Measurements from ENCODE around the gene XG.
"Not testable (repeated sequence)": the region's sequence is repeated elsewhere in the genome, so short reads cannot be mapped to it uniquely, and the experiment has no call there.

The XG gene, protein sequence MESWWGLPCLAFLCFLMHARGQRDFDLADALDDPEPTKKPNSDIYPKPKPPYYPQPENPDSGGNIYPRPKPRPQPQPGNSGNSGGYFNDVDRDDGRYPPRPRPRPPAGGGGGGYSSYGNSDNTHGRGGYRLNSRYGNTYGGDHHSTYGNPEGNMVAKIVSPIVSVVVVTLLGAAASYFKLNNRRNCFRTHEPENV

DNA sequence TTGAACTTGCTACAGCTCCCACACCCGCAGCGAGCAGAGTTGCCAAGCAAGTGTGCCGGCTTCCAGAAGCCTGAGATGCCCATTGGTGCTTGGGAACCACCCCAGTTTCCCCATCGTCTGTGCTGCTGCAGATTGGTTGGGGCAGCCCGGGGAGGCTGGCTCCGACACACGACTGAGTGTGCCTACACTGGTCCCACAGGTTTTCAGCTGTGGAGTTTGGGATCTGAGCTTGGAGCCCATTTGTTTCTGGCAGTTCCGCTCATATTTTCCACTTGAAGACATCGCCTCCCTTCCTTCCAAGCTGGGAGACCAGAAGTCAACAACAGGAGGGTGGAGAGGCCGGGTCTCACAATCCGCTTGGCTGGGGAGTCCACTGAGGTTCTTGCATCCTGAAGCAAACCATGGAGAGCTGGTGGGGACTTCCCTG is at the start of gene XG:
Gene XG (plus strand): TSS at position 167 of the 427 bp plus-strand sequence. CDS start 235 bp downstream, at position 402.
- not testable (repeated sequence) for DNase-seq

DNA sequence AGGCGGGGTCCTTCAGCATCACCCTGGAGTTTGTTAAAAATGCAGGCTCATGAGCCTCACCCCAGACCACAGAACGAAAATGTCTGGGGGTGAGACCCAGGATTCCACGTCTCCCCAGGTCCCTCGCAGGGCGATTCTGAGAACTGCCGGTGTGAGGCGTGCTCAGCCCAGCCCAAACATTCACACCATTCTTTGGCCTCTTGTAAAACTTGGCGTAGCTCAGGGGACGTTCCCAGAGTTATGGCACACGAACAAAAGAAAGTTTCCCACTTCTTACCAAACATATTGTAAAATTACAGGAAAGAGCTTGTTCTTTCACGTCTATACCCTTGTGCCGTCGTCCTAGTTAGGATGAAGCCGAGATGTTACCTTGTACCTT is 47.9 kb upstream of the XG start:
- no peak for DNase-seq

DNA sequence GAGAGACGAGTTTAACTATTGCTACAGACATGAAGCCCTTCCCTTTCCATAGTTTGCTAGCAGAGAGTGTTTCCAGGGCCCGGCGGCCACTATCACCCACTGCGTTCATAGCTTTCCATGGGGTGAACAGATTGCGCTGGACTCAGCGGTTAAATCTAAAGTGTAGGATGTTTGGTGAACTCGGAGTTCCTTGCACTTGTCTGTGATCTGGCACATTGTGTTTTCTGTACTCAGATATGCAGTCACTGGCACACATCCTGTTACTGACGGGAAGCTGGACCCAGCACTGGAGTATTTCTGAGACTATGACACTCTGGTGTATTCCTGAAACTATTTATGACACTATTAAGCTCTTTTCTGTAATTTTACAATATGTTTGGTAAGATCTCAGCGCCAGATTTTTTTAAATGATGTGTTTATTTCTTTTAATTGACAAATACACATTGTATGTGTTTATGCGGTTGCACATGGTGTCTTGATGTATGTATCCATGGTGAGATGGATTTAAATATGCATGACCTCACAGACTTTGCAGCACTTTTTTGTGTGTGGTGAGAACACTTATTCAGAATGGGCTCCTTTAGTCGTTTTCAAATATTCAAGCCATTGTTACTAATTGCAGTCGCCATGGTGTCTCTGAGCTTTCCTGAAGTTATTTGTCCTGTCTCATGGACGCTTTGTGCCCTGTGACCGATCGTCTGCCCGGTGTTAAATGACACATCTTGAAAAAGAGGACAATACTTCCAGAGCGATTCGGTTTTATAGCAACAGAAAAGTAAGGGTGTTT is 46.6 kb upstream of the XG start:
- no peak for DNase-seq

DNA sequence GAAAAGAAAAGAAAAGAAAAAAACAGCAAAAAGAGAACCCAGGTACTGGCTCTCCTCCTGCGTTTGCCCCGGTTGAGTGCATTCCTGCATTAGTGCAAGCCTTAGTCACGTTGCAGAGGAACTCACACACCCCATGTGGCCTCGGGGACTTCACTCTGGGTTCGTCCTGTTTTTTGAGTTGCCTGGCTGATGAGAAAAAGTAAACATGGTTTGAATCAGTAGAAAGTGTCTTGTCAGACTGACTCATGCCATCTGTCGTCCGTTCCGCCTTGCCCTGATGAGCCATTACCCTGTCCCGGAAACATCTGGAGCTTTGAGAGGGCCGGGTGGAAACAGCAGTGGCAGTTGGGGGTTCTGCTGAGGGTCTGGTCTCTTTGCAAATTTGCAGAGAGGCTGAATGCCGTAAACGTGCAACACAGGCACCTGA is 44.5 kb upstream of the XG start:
- DNase-seq, result no peak

DNA sequence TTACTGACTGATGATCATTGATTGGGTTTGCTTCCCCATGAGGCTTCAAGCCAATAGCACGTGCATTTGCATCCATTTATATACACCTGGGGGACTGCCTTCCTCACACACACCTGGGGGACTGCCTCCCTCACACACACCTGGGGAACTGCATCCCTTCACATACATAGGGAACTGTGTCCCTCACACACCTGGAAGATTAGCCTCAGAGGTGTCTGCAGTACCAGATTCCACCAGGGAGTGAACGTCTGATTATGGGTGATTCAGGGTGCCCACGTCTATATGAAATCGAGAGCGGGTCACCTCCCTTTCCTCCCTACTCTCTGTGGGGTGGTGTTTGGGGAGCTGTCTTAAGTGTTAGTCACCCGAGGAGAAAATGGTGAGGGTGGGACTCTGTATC is 43.8 kb upstream of the XG start:
- no peak for DNase-seq

DNA sequence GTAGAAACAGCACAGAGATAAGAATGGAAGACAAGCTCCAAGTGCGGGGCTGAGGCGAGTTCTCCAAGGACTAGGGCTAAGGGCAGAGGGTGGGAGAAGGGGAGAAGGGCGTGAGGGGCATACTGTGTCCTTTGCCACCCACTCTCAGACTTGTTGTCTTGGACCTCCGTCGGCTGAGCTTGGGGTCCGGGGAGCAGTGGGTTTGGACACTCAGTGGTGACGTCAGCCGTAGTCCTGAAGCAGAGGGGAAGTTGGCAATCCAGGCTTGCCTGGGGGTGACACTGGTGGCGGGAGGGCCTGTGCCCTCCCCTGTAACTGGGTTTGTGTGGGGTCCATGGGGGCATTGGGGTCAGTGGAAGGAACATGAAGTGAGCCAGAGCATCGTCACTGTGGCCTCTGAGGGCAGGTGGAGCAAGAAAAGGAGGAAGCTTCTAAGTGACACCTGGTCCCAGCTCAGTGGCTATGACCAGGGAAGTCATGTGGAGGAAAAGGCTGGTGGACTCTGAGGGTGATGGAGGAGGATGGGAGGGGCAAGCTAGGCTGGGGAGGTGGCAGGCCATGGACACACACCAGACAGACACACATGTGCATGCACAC is 43.1 kb upstream of the XG start:
- no peak for DNase-seq

DNA sequence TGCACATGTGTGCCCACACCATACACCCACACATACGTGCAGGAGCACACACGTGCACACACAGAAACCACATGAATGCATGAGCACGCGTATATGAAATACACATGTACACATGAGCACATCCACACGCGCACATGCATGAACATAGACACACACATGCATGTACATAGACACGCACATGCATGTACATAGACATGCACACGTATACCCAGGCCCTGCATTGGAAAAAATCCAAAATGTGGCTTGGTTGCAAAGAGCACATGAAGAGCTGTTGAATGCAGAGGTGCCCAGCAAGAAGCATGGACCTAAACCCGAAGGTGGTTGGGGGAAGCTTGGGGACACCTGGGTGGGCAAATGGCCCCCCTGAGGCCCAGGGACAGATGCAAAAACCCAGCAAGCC is 42.3 kb upstream of the XG start:
- no peak for DNase-seq

DNA sequence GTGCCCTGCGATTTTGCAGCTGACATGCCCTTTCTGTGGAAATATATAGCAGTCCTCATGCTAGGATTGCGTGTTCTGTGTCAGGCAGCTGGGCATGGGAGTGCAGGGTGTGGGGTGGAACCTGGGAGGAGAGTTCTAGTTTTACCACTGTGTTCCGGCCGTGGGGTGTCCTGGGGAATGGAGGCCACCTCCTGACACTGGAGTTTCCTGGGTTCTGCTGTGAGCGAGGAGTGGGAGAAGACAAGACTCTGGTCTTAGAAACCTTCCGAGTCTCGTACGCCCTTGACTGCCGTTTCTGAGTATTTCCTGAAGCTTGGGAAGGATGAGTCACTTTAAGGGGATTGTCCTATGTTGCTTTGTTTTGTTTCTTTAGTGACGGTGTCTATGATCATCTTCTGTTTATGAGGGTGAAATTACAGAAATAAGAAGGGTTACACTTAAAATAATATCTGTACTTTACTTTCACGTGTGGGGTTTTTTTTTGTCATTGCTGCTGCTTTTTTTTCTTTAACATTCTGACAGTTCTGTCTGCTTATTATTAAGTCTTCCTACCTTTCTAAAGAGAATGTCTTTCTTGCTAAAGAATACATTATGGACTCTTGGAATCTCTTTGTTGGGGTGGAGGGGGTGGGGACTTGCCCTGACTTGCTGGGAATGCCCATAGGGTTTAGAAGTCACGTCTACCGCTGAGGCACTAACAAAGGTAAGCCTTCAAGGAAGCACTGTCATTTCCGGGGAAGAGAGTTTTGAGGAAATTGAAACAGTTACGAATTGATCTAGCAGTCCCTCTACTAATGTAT is 41.6 kb upstream of the XG start:
- no peak for DNase-seq

DNA sequence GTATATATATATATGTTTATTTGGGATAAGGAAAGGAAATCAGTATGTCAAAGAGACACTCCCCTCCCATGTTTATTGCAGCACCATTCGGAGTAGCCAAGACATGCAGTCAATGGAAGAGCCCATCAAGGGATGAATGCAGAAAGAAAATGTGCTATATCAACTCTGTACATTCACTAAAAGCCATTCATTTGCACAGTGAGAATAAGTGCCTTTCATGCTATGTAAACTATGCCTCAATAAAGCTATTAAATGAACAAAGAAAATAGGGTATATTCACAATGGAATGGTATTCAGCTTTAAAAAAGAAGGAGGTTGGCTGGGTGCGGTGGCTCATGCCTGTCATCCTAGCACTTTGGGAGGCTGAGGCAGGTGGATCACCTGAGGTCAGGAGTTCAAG is 40.4 kb upstream of the XG start:
- no peak for DNase-seq

DNA sequence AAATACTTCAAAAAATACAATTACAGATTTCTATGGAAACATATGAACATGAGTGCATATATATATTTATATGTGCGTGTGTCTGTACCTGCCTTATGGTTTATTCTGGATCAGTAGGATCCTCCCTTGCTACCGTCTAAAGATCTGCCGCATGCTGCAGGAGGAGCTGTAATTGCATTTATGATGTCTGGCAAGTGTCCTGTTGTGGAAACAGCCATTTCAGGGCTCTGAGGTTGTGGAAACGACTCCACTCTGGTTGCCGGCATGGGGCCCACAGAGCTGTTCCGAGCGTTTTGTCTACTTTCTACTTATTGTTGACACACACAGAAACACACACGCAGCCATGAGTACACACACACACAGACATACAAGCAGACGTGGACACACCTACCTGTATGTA is 39.4 kb upstream of the XG start:
- no peak for DNase-seq

DNA sequence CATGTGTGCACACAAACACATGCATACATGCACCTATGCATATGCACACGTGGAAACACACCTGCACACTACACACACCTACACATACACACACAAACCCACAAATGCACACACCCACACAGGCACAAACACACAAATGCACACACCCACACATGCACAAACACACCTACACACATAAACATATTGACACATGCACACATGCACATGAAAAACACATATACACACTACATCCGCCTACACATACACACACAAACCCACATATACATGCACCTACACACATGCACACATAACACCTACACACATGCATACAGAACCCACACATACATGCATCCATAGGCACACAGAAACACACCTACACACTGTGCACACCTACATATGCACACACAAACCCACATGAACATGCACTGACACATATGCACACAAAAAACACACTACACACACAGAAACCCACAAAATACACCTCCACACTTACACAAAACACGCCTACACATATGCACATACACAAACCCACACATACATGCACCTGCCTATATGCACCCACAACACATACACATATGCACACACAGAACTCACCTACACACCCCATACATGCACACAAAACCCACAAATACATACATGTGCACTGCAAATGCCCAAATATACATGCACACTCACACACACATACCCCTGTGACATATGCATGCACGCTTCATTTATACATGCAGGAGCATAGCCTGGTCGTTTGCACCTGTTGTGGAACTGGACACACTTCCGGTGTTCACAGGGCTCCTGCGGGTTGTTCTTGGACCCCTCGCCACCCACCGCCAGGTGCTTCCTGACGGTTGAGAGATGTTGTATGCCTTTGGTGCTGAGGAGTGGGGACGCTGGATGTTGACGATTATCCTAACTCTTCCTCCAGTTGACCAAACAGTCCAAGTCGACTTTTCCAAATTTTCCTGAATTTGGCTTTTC is 38.7 kb upstream of the XG start:
- no peak for DNase-seq

DNA sequence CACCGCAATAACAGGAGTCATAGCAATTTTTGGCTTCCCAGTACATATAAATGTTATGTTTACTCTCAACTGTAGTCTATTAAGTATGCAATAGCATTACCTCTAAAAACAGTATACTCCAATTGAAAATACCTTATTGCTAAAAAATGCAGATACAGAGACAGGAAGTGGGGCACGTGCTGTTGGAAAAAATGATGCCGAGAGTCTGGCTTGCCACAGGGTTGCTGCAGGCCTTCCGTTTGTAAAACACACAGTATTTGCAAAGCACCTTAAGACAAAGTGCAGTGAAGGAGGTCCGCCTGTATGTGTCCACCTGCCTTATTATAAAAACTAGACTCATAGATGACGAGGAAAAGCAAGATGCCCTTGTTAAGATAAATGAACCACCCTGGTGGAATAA is 37.3 kb upstream of the XG start:
- no peak for DNase-seq

DNA sequence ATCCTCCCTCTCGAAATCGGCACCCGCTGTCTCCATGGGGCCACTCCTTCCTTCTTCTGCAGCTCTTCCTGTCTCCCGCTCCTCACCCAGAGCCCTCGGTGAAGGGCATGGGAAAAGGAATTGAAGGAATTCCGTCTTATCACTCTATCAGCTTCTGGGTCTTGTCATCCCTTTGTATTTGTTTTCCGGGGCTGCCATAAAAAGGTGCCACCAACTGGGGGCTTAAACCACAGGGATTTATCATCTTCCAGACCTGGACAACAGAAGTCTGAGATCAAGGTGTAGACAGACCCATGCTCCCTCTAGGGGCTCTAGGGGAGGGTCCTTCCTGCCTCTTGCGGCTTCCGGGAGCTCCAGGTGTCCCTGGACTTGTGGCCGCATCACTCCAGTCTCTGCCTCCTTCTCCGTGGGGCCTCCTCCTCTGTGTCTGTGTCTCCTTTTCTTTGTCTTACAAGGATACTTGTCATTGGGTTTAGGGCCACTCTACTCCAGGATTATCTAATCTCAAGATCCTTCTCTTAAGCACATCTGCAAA is 36.7 kb upstream of the XG start:
- no peak for DNase-seq

DNA sequence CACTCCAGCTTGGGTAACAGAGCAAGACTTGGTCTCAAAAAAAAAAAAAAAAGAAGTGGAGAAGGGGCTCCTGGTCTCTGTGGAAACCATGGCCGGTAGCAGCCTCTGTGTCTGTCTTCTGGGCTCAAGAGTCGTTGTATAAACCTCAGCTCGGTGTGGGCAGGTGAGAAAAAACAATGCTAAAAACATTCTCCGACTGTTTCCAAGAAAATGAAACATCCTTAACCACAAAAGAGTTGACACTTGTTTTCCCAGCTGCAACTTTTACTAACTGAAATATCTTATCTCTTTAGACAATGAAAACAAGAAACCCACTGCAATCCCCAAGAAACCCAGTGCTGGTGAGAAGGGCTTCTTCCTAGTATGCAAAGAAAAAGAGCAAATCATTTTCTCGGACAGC is 34.5 kb upstream of the XG start:
- DNase-seq, result no peak

DNA sequence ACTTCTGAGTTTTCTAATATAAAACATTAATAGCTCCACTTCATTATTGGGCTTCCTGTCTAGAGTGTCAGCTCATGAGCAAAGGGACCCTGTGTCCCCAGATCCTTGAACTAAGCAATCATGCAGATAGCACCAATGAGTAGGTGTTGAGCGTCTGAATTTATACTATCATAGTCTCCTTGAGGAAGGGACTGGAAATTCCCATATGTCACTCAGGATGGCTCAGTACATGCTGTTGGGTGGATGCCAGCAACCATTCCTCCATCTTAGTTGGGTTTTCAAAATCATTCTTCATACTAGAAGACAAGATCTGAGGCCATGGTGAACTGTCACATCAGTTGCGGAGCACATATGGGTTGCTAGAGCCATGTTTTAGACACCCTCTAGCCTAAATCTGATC is 33.0 kb upstream of the XG start:
- no peak for DNase-seq

DNA sequence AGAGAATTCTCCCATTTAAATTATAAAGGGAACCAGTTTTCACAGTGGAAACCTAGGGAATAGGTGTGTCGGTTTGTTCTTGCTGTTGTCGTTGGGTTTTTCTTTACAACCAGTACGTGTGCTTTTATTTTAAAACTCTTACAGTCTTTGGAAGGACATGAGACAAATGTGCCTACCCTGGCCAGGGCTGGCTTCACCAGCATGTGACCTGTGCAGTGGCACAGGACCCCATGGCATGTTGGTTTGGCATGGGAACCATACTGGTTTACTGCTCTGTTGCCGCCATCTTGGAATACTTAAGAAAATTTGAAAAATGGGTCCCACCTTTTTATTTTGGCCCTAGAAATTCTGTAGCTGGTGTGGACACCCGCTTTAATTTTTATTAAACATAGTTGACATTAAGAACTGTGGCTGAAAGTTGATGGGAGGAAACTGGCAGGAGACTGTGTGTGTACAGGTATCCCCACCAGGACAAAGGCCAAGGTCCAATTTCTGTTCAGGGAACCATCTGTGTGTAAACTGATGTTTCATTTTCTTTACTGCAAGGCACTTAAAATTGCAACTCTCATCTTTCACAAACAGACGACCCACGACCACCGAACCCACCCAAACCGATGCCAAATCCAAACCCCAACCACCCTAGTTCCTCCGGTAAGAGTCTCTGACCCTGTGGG is 31.9 kb upstream of the XG start:
- DNase-seq, result no peak

DNA sequence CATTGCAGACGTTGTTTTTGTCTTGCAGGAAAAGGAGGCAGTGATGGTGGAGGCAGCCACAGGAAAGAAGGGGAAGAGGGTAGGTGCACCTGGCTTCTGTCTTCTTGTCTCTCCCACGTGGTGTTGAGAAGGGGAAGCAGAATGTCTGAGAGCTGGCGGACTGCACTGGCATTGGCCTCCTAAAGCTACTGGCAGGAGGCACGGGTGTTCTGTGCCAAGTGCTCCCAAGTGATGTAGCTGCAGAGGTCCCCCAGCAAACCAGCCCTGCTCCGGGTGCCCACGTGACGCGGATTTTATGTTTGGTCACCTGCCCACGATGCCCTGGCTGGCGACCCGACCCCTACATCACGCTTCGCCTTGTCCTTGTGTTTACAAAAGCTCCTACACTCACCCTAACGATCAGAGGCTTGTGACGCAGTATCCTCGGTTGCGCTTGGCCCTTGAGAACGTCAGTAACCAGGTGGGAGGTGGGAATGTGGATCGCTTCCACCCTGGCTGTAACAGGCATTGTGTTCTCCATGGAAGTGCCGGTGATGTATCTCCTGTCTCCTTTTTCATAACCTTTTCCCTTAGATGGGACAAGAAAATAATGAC is 28.5 kb upstream of the XG start:
- DNase-seq, result no peak

DNA sequence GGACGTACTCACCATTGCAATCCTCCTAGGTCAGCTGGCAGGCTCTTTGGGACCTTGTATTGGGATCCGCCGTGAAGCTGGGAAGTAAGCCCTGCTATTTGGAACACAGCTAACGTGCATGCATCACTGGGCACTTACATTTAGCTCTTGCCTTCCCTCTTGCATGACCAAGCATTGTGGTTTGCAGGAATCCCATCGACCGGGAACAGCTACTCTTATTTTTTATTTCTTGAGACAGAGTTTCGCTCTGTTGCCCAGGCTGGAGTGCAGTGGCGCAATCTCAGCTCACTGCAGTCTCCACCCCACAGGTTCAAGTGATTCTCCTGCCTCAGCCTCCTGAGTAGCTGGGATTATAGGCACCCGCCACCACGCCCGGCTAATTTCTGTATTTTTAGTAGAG is 24.6 kb upstream of the XG start:
- DNase-seq, result not testable (repeated sequence)

DNA sequence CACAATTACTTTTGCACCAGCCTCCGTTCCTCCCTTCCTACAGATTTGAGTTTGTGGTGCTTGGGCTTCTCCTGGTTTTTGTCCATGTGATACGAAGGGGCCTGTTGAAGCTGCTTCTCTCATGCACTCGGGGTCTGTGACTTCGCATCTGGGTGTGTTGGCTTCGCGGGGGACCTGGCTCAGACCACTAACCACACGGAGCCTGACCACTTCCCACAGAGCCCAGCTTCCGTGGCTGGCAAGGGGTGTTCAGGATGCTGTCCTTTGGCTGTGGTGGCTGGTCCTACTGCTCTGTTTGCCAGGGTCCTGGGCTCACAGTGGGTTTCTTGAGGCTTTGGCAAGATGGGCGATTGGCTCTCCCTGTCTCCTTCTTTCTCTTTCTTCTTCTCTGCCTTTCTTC is 19.8 kb upstream of the XG start:
- no peak for DNase-seq

DNA sequence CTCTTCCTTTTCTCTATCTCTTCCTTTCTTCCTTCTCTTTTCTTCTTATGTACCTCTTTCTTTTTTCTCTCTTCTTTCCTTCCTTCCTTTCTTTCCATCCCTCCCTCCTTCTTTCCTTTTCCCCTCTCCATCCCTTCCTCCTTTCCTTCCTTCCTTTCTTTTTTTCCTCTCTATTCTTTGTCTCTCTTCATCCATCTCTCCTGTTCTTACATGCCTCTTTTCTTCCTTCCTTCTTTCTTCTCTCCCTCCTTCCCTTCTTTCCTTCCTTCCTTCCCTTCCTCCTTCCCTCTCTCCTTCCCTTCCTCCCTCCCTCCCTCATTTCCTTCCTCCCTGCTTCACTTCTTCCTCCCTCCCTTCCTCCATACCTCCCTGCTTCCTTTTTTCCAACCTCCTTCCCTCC is 19.2 kb upstream of the XG start:
- no peak for DNase-seq

DNA sequence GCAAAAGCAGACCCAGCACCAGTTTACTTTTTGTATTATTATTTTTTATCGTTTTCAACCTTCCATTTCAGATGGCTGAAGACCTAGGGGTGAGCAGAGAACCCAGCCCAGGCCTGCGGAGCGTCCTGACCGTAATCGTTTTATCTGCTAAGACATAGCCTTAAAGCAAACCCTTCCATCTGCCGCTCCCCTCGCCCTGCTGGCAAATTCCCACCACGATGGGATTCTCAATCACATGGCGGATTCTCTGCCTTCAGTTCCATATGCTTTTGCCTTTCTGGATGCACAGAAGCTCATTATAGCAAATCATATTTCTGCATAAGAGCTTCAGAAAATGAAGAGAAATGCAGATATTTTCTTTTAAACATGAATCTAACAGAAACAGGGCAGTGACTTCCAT is 18.6 kb upstream of the XG start:
- no peak for DNase-seq
